OCI-LY1 (cell line): ENCODE results near the gene RGS19.

Experiments used
- H2AFZ ChIP-seq: fragments of 200-600 bp; sonication (generic), shearing (Covaris generic); 2 replicates; pipeline ENCODE4 v1.6.0; 2014; ENCODE audit warnings: antibody characterized with exemption, mild to moderate bottlenecking, low read length
- H3F3A ChIP-seq: fragments of 200-600 bp; sonication (generic), shearing (Covaris generic); 2 replicates; pipeline ENCODE4 v1.6.0; 2014; ENCODE audit warnings: mild to moderate bottlenecking, antibody characterized with exemption, low read length, moderate library complexity; ENCODE audit not compliant: insufficient read depth
- H3K27ac ChIP-seq: fragments of 200-600 bp; sonication (generic); 2 replicates; pipeline ENCODE4 v1.5.1; 2014; ENCODE audit warnings: low read length, mixed run types, mild to moderate bottlenecking, low read depth; ENCODE audit not compliant: poor library complexity, severe bottlenecking
- H3K27me3 ChIP-seq: fragments of 200-600 bp; sonication (generic); 2 replicates; pipeline ENCODE4 v1.6.0; 2014; ENCODE audit warnings: antibody characterized with exemption, mild to moderate bottlenecking, low read length, moderate library complexity; ENCODE audit not compliant: insufficient read depth
- H3K36me3 ChIP-seq: fragments of 200-600 bp; sonication (generic); 2 replicates; pipeline ENCODE4 v1.6.1; 2014; ENCODE audit warnings: mild to moderate bottlenecking, antibody characterized with exemption, low read length, moderate library complexity, mixed read lengths; ENCODE audit not compliant: insufficient read depth
- H3K4me1 ChIP-seq: fragments of 200-600 bp; sonication (generic); 2 replicates; pipeline ENCODE4 v1.5.1; 2014; ENCODE audit warnings: mild to moderate bottlenecking, low read length, moderate library complexity; ENCODE audit not compliant: insufficient read depth, severe bottlenecking
- H3K4me2 ChIP-seq: fragments of 200-600 bp; sonication (generic), shearing (Covaris generic); 2 replicates; pipeline ENCODE4 v1.6.1; 2014; ENCODE audit warnings: low read length
- H3K4me3 ChIP-seq: fragments of 200-600 bp; sonication (generic); 2 replicates; pipeline ENCODE4 v1.5.1; 2014; ENCODE audit warnings: low read length, low read depth, mild to moderate bottlenecking, mixed read lengths; ENCODE audit not compliant: poor library complexity, severe bottlenecking
- H3K79me2 ChIP-seq: fragments of 200-600 bp; shearing (Covaris generic); 2 replicates; pipeline ENCODE4 v1.6.1; 2016; ENCODE audit warnings: mixed run types, low read length, mixed read lengths; ENCODE audit not compliant: insufficient read depth
- H3K9ac ChIP-seq: fragments of 200-600 bp; sonication (generic), shearing (Covaris generic); 2 replicates; pipeline ENCODE4 v1.6.1; 2014; ENCODE audit warnings: mild to moderate bottlenecking, low read length, mixed read lengths
- H3K9me2 ChIP-seq: fragments of 200-600 bp; sonication (generic), shearing (Covaris generic); 2 replicates; pipeline ENCODE4 v1.6.1; 2014; ENCODE audit warnings: low read depth, mild to moderate bottlenecking, low read length, mixed read lengths
- H3K9me3 ChIP-seq: fragments of 200-600 bp; shearing (Covaris generic); 2 replicates; pipeline ENCODE4 v1.6.1; 2014; ENCODE audit warnings: low read length, mixed read lengths
- H4K20me1 ChIP-seq: fragments of 200-600 bp; sonication (generic), shearing (Covaris generic); 2 replicates; pipeline ENCODE4 v1.6.0; 2016; ENCODE audit warnings: mild to moderate bottlenecking, low read length; ENCODE audit not compliant: insufficient read depth
- EZH2 ChIP-seq: fragments of 200-600 bp; sonication (generic), shearing (Covaris generic); IDR thresholded peaks from 2 replicates; pipeline ENCODE4 v1.8.0; 2017; ENCODE audit warnings: borderline replicate concordance, mixed run types, mild to moderate bottlenecking, antibody characterized with exemption, low read length, moderate library complexity, mixed read lengths
- TF ChIP-seq, protein P1 (sequence below): fragments of 200-600 bp; sonication (generic), shearing (Covaris generic); IDR thresholded peaks from 2 replicates; pipeline ENCODE4 v1.5.1; 2017; ENCODE audit warnings: mild to moderate bottlenecking, antibody characterized with exemption, low read length, moderate library complexity, mixed read lengths

The RGS19 gene

GRCh38 chr20:64093013-64093503, 13.7 kb upstream of the RGS19 start:
- no peaks in the 10 kb centered on the region for H3K4me1 ChIP-seq
- H3K27ac ChIP-seq, result no peak overlapping the region
- H3K9ac ChIP-seq, result no peak overlapping the region
- no peaks in the 10 kb centered on the region for H3K9me3 ChIP-seq
- H3K4me3 ChIP-seq, result no peak overlapping the region
- H3K36me3 ChIP-seq, result no peaks in the 10 kb centered on the region
- no peaks in the 10 kb centered on the region for H3F3A ChIP-seq
- no peaks in the 10 kb centered on the region for H3K79me2 ChIP-seq
- H4K20me1 ChIP-seq, result no peaks in the 10 kb centered on the region
- H3K4me2 ChIP-seq, result no peak overlapping the region
- H3K27me3 ChIP-seq, result peaks cover under 1% of the 10 kb centered on the region; the same call in 1 of the 2 replicates
- no peak overlapping the region for H2AFZ ChIP-seq
- no peaks in the 10 kb centered on the region for H3K9me2 ChIP-seq
- TF ChIP-seq, protein P1, sequence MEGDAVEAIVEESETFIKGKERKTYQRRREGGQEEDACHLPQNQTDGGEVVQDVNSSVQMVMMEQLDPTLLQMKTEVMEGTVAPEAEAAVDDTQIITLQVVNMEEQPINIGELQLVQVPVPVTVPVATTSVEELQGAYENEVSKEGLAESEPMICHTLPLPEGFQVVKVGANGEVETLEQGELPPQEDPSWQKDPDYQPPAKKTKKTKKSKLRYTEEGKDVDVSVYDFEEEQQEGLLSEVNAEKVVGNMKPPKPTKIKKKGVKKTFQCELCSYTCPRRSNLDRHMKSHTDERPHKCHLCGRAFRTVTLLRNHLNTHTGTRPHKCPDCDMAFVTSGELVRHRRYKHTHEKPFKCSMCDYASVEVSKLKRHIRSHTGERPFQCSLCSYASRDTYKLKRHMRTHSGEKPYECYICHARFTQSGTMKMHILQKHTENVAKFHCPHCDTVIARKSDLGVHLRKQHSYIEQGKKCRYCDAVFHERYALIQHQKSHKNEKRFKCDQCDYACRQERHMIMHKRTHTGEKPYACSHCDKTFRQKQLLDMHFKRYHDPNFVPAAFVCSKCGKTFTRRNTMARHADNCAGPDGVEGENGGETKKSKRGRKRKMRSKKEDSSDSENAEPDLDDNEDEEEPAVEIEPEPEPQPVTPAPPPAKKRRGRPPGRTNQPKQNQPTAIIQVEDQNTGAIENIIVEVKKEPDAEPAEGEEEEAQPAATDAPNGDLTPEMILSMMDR, result no peak
- no peak for TF ChIP-seq EZH2

GRCh38 chr20:64092258-64093012, 13.1 kb upstream of the RGS19 start:
- Histone ChIP-seq H3K4me3 (no peak overlapping the region), H3K9me3 (0 out of 2 replicates have a peak, but pooled peaks cover 3% of the 10 kb centered on the region), H4K20me1 (no peaks in the 10 kb centered on the region), H3K36me3 (no peaks in the 10 kb centered on the region), H3K27me3 (peaks cover 6% of the 10 kb centered on the region; the same call in 1 of the 2 replicates), H3K9ac (no peak overlapping the region), H2AFZ (no peak overlapping the region), H3F3A (no peaks in the 10 kb centered on the region), H3K79me2 (no peaks in the 10 kb centered on the region), H3K27ac (no peak overlapping the region), H3K4me1 (no peaks in the 10 kb centered on the region), H3K4me2 (peak overlapping the region; percentile 12; the same call in 1 of the 2 replicates), H3K9me2 (no peaks in the 10 kb centered on the region)
- TF ChIP-seq EZH2, result no peak
- TF ChIP-seq, protein P1, result no peak

DNA sequence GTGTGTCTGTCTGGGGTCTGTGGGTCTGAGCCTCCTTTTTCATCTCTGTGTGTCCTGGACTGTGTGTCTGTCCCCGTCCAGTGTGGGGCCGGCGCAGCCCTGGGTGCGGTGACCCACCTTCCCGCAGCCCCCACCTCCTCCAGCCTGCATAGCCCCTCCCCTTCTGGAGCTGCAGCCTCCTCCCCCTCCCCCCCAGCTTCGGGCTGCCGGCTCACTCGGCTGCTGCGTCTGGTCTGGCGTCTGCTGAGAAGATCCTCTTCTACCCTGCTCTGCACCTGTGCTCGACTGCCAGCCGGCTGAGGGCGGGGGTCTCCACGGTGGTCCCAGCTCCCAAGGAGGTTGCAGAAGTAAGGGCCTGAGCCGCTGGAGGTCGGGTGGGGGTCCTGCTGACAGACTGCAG, 12.5 kb upstream of the RGS19 start:
- Histone ChIP-seq H3F3A (no peaks in the 10 kb centered on the region), H3K79me2 (no peaks in the 10 kb centered on the region), H3K9me2 (no peaks in the 10 kb centered on the region), H3K4me1 (no peaks in the 10 kb centered on the region), H4K20me1 (no peaks in the 10 kb centered on the region), H2AFZ (no peak overlapping the region), H3K27me3 (peaks cover 6% of the 10 kb centered on the region; the same call in 1 of the 2 replicates), H3K9me3 (0 out of 2 replicates have a peak, but pooled peaks cover 3% of the 10 kb centered on the region), H3K9ac (no peak overlapping the region), H3K36me3 (no peaks in the 10 kb centered on the region; the same call in 1 of the 2 replicates), H3K4me3 (no peak overlapping the region), H3K4me2 (peak overlapping the region; percentile 12; the same call in 1 of the 2 replicates), H3K27ac (no peak overlapping the region)
- TF ChIP-seq, protein P1, result no peak
- TF ChIP-seq EZH2, result no peak
